ENCODE results near the gene HLA-DMA. TPM values are rescaled to one million over a fixed set of nuclear protein-coding genes. Genes with fewer than 3 reads are reported as not detected.

HLA-DMA gene
- total RNA-seq, 1 experiment from 2014 or later: 3.0 TPM

DNA sequence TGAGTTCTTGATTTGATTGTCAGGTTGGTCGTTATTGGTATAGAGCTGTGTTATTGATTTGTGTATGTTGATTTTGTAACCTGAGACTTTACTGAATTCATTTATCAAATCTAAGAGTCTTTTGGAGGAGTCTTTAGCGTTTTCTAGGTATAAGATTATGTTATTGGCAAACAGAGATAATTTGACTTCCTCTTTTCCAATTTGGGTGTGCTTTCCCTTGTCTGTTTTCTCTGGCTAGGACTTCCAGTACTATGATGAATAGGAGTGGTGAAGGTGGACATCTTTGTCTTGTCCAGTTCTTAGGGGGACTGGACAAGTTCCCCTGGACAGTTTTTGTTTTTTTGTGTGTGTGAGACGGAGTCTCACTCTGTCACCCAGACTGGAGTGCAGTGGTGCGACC lies 39.1 kb upstream of the HLA-DMA start:
- H3K4me3 ChIP-seq (ENCODE audit: low read length): no peak overlapping the region
- ChIA-PET POLR2A (ENCODE audit: unreplicated experiment) (no interaction called here), CTCF (no interaction called here)
- no TSS peak for BruUV-seq (replicated peaks)
- no peak for TF ChIP-seq EZH2phosphoT487 (IDR thresholded peaks at IDR 0.05; ENCODE audit: borderline replicate concordance, low read length)
- TF ChIP-seq, protein P1, sequence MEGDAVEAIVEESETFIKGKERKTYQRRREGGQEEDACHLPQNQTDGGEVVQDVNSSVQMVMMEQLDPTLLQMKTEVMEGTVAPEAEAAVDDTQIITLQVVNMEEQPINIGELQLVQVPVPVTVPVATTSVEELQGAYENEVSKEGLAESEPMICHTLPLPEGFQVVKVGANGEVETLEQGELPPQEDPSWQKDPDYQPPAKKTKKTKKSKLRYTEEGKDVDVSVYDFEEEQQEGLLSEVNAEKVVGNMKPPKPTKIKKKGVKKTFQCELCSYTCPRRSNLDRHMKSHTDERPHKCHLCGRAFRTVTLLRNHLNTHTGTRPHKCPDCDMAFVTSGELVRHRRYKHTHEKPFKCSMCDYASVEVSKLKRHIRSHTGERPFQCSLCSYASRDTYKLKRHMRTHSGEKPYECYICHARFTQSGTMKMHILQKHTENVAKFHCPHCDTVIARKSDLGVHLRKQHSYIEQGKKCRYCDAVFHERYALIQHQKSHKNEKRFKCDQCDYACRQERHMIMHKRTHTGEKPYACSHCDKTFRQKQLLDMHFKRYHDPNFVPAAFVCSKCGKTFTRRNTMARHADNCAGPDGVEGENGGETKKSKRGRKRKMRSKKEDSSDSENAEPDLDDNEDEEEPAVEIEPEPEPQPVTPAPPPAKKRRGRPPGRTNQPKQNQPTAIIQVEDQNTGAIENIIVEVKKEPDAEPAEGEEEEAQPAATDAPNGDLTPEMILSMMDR (conservative IDR thresholded peaks at IDR 0.05; ENCODE audit: low read depth, low read length): no peak
- TF ChIP-seq EZH2 (IDR thresholded peaks at IDR 0.05; ENCODE audit: low read length, unreplicated experiment): no peak
- H2AFZ ChIP-seq (ENCODE audit: low read length): no peak overlapping the region
- H3K9me2 ChIP-seq (replicated peaks; ENCODE audit: low read length): no peaks in the 10 kb centered on the region
- H3F3A ChIP-seq (ENCODE audit: low read length, unreplicated experiment): no peaks in the 10 kb centered on the region
- intact Hi-C loops (cut with micrococcal nuclease): no loop called here
- no peaks in the 10 kb centered on the region for H3K36me3 ChIP-seq (ENCODE audit: low read depth, low read length)
- no peak overlapping the region for H3K9ac ChIP-seq (ENCODE audit: low read length)
- H4K20me1 ChIP-seq (ENCODE audit: low read length): no peaks in the 10 kb centered on the region
- H3K9me3 ChIP-seq (ENCODE audit: low read length): no peaks in the 10 kb centered on the region
- H3K4me2 ChIP-seq (ENCODE audit: low read length): no peak overlapping the region
- H3K4me1 ChIP-seq (ENCODE audit: insufficient read depth, low read length): no peaks in the 10 kb centered on the region
- H3K27ac ChIP-seq (ENCODE audit: low read length): no peak overlapping the region
- ATAC-seq (no peak), DNase-seq (no peak)
- H3K79me2 ChIP-seq (ENCODE audit: low read length): no peaks in the 10 kb centered on the region
- peaks cover 35% of the 10 kb centered on the region for H3K27me3 ChIP-seq (ENCODE audit: low read length)

DNA sequence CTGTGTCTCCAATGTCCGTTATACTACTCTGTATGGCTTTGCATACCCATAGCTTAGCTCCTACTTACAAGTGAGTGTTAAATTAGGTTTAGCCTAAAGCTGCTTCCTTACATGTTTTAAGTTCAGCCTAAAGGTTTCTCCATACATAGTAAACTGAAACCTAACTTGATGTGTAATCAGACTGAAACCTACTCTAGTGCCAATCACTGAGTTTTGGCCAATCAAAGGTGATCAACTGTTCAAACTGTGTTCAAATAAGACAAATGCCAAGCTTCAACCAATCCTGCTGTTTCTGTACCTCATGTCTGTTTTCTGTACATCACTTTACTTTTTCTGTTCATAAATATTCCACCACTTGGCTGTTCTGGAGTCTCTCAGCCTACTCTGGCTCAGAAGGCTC lies 36.5 kb upstream of the HLA-DMA start:
- Histone ChIP-seq H3K9ac (ENCODE audit: low read length) (no peak overlapping the region), H3K4me2 (ENCODE audit: low read length) (no peak overlapping the region), H3K27me3 (ENCODE audit: low read length) (peaks cover 17% of the 10 kb centered on the region), H3K9me3 (ENCODE audit: low read length) (no peaks in the 10 kb centered on the region), H4K20me1 (ENCODE audit: low read length) (peaks cover 2% of the 10 kb centered on the region), H2AFZ (ENCODE audit: low read length) (no peak overlapping the region), H3K4me3 (ENCODE audit: low read length) (no peak overlapping the region), H3K9me2 (replicated peaks; ENCODE audit: low read length) (no peaks in the 10 kb centered on the region), H3F3A (ENCODE audit: low read length, unreplicated experiment) (peaks cover 3% of the 10 kb centered on the region), H3K79me2 (ENCODE audit: low read length) (no peaks in the 10 kb centered on the region), H3K4me1 (ENCODE audit: insufficient read depth, low read length) (peaks cover 3% of the 10 kb centered on the region; the same call in 1 of the 2 replicates), H3K27ac (ENCODE audit: low read length) (no peak overlapping the region), H3K36me3 (ENCODE audit: low read depth, low read length) (no peaks in the 10 kb centered on the region)
- POLR2A ChIA-PET (ENCODE audit: unreplicated experiment): interaction anchor here (1.3 kb wide), 1 partner anchor 18 kb away, joined by 11 read pairs; no protein-coding TSS in a partner anchor
- BruUV-seq (replicated peaks): no TSS peak
- intact Hi-C loops (cut with micrococcal nuclease): no loop called here
- CTCF ChIA-PET: interaction anchor here (0.6 kb wide), 1 partner anchor 34 kb away, joined by 4 read pairs; no protein-coding TSS in a partner anchor
- ATAC-seq (no peak), DNase-seq (peak; percentile 32)
- TF ChIP-seq EZH2 (IDR thresholded peaks at IDR 0.05; ENCODE audit: low read length, unreplicated experiment) (no peak), EZH2phosphoT487 (IDR thresholded peaks at IDR 0.05; ENCODE audit: borderline replicate concordance, low read length) (no peak)
- TF ChIP-seq, protein P1 (conservative IDR thresholded peaks at IDR 0.05; ENCODE audit: low read depth, low read length): no peak

Measured in PC-3 (cell line).